HG03066 (cell line): ENCODE results near the gene DALRD3.

Experiments used
- ATAC-seq: cut with Tn5 transposase; IDR thresholded peaks from one replicate; pipeline ENCODE4 v1.9.1; 2021; ENCODE audit warnings: low read depth; ENCODE audit not compliant: unreplicated experiment

DALRD3 gene

DNA sequence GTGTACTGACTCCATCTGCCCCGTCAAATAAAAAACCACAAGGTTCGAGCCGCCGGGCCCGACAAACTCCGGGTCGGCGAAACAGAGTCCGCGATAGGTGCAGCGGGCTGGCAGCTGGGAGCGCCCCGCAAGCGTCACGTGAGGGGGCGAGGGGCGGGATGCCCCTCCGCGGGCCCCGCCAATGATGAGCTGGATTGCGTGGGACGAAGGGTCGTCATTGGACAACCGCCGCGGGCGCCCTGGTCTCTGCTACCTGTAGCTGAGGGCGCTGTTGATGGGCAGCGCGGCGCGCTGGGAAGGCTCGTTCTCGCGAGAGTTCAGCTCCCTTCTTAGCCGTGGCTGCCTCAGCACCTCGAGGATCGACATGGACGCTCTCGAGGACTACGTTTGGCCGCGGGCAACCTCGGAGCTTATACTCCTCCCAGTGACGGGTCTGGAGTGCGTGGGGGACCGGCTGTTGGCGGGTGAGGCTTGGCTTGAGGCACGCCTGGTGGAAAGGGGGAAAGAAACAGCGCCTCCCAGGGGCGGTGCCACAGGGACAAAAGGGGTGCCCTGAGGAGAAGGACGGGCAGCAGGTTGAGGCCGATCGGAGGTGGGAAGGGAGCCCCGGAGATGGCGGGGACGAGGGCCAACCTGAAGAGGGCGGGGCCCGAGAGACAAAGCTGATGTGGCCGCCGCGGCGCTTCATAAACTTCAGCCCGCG lies 11.2 kb downstream of the DALRD3 start, which contains the start of gene WDR6:
Gene WDR6, plus strand, starts transcription at position 324 of the 703 bp plus-strand sequence. Its CDS starts 41 bp downstream, at position 365.
- peak; percentile 92 for ATAC-seq

DNA sequence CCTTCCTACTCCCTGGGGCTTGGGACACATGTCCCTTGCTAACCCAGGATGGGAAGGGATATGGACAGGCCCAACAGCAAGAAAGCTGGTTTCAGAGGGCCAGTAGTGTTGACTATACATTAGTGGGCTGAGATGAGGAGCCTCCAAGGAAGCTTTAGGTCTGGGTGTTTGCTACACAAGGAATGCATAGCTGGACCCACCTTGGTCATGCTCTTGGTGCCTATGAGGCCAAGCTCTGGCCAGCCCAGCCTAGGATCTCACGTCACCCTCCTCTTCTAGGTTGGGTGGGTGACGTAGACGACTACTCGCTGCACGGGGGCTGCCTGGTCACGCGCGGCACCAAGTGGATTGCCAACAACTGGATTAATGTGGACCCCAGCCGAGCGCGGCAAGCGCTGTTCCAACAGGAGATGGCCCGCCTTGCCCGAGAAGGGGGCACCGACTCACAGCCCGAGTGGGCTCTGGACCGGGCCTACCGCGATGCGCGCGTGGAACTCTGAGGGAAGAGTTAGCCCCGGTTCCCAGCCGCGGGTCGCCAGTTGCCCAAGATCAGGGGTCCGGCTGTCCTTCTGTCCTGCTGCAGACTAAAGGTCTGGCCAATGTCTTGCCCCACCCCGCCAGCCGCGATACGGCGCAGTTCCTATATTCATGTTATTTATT lies 11.8 kb downstream of the DALRD3 start:
- no peak for ATAC-seq

DNA sequence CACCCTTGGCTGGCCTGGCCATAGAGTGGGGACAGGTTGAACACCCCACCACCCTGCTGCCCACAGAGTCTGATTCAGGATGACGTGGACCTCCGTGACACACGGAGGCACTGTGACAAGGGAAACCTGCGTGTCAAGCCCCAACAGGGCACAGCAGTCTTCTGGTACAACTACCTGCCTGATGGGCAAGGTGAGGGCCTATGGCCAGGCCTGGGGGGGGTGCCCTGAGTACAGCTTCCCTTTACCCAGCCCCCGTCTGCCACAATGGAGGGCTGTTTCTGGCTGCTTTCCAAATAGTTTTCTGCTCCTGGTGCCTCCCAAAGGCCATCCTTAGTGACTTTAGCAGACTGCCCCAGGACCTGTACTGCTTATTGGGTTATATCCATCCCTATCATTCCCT lies 12.4 kb downstream of the DALRD3 start:
- no peak for ATAC-seq

DNA sequence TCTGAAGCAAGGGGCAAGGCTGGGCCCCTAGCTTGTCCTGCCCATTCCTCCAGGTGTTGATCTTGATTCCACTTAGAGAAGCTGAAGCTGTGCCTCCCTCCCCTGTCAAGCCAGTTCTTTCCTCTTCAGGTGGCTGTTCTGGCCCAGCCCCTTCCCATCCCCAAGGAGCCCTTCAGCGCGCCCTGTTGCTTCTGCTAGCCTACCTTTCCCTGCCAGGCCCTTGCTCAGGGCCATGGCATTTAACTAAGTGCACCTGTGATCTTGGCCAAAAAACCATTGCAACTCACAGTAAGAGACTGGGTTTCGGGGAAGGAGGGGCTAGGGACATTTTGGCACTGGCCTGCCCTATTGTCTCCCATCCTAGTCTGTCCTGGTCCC lies 13.1 kb downstream of the DALRD3 start:
- ATAC-seq: no peak

DNA sequence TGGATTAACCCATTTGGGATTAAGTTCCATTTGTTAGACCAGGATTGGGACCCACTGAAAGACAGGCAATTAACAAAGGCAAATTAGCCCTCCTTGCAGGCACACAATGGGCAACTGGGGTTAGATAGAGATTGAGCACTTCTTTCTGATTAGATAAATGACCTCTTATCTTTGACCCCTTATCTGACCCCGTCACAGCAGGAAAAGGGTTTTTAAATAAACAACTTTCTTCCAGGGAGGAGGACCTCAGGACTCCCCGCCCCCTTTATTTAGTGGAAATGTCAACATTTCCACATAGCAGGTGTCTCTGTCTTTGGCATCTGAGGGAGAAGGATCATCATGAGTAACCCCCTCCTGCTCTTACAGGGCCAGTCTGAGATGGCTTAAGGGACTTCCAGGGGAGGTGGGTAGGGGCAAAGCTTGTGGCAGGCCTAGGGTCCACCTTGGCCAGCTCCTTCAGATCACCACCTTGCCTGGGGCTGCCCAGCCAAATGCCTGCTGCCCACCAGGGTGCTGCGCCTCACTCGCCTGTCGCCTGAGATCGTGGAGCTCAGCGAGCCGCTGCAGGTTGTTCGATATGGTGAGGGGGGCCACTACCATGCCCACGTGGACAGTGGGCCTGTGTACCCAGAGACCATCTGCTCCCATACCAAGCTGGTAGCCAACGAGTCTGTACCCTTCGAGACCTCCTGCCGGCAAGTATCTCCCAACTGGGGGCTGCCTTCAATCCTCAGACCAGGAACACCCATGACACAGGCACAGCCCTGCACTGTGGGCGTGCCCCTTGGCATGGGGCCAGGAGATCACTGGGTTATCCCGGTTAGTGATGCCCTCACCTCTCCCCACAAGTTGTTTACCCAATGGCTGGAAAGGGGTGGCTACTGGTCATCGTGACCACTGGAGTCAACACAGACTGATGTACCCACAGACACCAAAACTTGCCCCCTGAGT lies 13.8 kb downstream of the DALRD3 start:
- no peak for ATAC-seq

DNA sequence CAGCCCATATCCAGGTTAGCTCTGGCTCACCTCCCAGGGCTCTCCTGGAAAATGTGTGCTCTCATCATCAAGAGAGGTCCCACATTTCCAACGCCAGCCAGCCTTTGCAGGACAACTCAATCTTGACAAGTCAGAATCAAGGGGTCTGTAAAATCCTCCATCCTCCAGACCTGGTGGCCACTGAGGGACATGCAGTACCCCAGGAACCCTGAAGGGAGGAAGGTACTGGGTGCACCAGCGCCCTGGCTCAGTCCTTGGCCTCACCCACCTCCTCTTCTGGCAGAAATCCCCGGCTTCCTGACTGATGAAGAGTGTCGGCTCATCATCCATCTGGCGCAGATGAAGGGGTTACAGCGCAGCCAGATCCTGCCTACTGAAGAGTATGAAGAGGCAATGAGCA lies 17.2 kb downstream of the DALRD3 start:
- ATAC-seq: no peak

DNA sequence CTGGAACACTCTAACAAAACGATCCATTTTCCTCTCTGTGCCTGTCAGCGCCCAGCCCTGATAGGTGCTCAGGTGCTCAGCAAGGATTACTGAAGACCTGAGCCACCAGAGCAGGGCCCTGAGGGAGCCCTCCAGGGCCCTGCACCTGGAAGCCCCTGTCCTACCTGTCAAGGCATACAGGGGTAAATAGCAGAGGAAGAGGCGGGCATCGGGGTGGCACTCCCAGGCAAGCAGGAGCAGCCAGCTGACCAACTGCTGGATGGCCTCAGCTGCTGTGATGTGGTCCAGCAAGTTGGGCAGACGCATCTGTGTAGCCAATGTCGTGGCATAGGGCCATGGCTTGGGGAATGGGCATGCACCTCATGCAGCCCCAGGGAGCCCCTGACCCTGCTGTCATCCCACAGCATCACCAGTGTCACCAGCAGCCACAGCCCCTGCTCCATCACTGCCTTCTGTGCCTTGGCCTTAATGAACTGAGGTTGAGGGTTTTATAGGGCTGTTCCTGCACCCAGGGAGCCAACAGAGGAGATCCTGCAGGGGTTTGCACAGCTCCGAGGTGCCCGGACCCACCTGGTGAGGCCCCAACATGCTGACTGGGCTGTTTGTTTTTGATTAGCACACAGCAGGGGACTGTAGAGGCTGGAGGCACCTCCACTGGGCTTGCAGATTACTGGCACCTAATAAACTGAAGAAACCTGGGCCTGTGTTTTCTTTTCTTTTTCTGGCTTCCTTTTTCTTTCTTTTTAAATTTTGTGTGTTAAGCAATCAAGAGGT lies 19.1 kb downstream of the DALRD3 start:
- no peak for ATAC-seq

DNA sequence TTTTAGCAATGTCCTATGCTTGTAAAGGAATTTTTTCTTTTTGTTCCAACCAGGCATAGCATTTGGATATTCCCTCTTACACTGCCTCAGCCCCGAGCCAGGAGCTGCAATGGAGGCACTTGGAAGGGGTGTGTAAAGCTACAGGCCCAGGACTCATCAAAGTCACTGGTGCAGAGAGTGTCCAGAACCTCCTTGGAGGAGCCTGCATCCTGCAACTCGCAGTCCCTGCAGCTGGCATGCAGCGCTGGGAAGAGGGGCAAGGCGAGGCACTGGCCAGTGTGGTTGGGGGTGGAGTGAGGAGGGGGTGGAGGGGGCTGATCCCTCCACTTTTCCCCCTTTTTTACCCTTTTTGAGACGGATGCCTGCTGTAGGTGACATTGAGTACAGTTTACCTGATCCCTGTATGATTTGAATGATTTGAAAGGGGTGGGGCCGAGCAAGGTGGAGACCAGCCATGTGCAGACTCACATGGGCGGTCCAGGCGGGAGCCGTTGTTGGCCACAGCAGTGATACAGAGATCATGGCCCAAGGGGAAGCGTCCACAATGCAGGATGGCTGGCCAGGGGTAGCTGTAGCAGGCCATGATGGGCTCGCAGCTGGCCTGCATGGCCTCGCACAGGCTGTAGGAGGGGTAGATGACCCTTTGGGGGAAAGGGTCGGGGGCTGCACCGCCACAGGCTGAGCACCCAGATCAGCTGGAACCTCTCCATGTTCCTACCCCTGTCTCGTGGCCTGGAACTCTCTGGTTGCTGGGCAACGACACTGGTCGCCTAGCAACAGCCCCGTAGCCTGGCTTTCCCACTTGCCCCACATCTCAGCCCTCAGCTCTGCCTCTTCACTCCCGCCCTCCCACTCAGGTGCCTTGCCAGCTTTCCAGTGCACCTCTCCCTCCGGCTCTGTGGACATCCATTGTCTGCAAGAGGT lies 20.4 kb downstream of the DALRD3 start:
- ATAC-seq: no peak

DNA sequence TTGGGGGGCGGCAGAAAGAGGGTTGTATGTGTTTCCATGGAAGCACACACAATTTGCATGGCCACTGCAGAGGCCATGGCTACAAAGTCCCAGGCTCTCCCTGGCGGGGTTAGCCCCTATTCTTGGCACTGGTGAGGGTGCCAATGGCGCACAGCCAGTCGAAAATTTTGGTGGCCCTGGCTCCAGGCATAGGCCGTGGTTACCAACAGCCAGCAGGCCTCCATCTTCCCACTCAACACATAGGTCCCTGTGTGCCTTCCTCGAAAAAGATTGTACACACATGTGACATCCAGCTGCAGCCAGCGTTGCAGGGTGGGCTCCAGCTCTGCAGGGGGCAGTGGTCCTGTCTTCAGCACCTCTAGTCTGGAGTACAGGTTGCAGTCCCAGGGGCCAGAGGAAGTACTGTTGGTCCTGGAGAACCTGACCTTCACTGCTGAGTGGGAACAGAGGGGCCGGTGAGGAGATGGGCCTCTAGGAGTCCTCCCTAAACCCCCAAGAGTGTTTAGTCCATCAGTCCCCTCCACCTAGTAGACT lies 21.2 kb downstream of the DALRD3 start:
- no peak for ATAC-seq

DNA sequence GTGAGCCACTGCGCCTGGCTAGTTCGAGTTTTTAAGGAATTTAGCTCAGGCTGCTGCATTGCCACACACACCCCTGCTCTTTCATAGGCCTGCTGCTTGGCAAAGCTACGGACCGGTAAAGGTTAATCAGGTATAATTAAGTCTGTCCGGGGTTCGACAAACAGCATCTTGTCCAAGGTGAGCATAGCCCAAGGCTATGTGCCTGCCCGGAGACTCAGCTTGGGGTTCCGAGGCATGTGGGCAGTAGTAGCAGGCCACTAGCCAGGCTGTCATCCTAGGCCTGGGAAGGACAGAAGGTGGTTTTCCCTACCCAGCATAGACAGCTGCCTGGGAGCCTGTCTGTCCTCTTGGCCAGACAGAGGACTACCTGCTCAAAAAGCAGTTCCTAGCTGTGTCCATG lies 21.7 kb downstream of the DALRD3 start:
- ATAC-seq: no peak

DNA sequence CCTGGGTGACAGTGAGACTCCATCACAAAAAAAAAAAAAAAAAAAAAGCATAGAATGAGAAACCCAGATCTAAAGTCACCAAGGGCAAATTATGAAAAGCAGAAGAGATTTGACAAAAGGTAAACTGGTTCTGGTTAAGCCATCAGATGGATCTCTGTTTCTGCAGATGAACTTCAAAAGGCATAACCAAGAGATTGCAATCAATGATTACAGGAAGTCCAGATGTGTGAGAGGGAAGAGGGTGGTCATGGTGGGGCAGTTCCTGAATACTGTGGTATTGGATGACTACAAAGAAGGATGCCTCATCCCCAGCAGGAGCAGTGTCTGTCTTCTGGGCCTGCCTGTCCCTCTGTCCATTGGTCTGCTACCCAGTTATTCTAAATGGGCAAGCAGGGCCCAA lies 24.5 kb downstream of the DALRD3 start:
- no peak for ATAC-seq

DNA sequence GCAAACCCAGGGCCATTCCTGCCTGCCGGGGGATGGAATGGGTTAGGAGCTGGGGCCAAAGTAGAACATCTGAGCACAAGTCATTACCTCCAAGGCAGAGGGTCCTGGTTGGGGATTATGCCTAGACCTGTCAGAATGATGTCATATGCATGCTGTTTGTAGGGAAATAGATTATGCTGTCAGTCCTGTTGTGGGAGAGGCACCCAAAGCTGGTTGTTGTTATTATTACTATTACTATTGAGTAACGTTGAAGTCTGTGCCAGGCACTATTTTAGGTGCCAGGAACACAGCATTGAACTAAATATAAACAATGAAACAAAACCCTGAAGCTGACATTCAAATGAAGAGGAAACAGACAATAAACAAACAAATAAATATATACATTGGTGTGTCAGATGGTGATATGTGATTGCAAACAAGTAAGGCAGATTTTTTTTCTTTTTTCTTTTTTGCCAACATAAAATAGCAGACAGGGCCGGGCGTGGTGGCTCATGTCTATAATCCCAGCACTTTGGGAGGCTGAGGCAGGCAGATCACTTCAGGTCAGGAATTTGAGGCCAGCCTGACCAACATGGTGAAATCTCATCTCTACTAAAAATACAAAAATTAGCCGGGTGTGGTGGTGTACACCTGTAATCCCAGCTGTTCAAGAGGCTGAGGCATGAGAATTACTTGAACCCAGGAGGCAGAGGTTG lies 26.4 kb downstream of the DALRD3 start:
- no peak for ATAC-seq

DNA sequence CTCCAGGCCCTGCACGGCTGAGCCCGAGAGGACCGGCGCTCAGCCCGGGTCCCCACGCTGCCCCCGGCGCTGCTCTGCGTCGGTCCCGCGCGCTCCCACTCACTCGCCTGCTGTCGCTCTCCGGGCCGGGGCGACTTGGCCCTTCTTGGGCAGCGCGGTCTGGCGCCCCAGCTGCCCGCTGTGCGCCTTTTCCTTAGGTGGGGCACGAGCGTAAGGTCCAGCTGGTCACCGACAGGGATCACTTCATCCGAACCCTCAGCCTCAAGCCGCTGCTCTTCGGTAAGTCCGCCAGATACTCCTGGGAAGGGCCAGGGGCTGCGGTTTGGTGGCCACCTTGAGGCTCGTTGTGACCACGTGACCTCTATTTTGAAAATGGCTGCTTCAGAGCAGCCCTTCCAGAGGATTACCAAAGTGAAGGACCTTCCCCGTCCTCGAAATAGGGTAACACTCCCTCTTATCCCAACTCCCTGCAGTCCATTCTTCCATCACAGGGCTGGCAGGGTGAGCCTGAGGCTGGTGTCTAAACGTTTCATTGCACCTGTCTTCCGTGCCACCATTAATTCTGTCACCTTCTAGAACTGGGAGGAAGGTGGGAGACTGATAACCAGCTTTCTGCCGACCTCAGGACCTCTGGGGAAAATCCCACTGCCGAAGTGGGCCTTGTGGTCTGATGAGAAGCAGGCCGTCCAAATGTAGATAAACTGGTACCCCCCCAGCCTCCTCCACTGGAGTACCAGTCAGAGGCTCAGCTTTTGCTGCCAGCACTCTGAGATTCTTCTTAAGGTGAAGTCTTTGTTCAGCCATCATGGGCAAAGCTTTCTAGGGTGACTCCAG lies 27.5 kb downstream of the DALRD3 start:
- no peak for ATAC-seq

DNA sequence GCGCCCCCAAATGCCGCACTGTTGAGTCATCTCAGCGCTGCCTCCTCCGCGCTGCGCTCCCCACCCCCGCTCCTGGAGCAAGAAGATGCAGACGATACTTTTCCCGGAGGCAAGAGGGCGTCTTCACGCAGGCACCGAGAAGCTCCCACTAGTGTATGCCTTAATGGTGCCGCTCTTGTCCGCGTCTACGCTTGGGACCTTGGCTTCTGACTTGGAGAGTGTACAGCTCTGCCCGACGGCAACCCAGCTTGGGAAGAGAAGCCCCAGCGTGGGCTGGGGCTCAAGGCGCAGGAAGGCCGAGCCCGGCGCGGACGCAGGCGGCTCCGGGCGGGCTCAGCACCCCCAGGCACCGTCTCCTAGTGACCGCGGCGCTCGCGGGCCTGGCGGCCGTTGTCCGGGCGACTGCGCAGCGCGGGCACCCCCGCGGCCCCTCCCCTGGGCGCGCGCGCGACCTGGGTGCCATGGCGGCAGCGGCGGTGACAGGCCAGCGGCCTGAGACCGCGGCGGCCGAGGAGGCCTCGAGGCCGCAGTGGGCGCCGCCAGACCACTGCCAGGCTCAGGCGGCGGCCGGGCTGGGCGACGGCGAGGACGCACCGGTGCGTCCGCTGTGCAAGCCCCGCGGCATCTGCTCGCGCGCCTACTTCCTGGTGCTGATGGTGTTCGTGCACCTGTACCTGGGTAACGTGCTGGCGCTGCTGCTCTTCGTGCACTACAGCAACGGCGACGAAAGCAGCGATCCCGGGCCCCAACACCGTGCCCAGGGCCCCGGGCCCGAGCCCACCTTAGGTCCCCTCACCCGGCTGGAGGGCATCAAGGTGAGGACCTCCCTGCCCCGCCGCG lies 28.4 kb downstream of the DALRD3 start, which contains the start of gene P4HTM:
Gene P4HTM, plus strand, starts transcription at position 446 of the 840 bp plus-strand sequence. Its CDS starts 16 bp downstream, at position 462.
- ATAC-seq: peak; percentile 58

DNA sequence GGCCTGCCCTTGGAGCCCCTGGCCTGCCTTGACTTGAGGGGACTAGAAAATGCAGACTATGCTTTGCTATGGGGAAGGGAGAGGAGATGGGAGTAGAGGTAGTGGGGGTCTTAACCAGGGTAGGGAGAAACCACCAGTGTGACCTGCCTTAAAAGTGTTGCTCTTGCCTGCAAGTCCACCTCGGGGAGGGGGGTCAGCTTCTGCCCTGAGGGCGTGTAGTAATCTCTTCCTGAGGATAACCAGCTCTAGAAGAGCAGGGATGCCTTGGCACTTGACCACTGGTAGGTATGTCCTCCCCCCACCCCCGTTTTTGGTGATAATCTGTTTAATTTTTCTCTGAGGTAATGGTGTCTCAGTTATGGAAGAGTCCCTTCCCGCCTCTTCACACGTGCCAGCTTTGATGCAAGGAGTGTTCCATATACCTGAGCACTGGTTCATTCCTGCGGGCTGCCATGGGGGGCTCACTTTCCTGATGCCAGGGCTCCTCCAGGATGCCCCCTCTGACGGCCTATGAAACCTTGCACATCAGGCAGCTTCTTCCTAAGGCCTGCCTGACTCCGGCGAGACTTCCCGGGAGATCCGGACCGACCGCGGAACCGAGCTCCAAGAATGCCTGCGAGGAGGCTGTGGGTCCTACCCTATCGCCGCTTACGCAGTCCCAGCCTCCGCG lies 29.1 kb downstream of the DALRD3 start:
- no peak for ATAC-seq

DNA sequence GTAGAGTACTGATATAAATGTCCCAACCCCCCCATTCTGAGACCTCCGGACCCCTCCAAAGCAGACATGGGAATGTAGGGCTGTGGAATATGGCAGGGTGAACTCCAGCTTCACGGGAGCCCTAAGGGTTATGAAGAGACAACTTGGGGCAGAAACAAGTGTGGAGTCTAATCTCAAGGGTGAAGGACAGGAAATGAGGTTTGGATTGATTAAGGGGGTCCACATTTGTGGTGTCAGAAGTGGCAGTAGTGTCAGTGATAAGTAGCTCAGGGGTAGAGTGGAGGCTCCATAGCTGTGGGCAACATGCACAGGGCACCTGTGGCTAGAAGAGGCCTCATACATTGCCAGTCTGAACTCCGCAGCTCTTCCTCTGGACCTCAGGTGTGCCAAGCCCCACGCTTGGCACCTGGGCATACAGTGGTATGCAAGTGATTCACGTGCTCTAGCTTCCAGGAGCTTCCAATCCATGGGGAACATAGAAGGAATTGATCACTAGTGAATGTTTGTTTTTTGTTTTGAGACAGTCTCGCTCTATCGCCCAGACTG lies 32.5 kb downstream of the DALRD3 start:
- ATAC-seq: no peak
